ENCODE measurements around the gene PLSCR5.

Gene PLSCR5

GRCh38 chr3:146605106-146605505 is at the start of gene PLSCR5:
Gene PLSCR5, minus strand, starts transcription at chr3:146605346. Its CDS starts 134 bp downstream, at chr3:146605212.
- DNase-seq (ENCODE audit: low read depth): no peak

- no peak for DNase-seq (ENCODE audit: low read depth)
Observed at GRCh38 chr3:146653978-146654377, 48.8 kb upstream of the PLSCR5 start.

GRCh38 chr3:146650691-146651442 is 45.7 kb upstream of the PLSCR5 start:
- DNase-seq (ENCODE audit: low read depth): no peak

- DNase-seq (ENCODE audit: low read depth): no peak
Observed at GRCh38 chr3:146646261-146646660, 41.1 kb upstream of the PLSCR5 start.

GRCh38 chr3:146640955-146641867 is 36.1 kb upstream of the PLSCR5 start:
- DNase-seq (ENCODE audit: low read depth): no peak

- no peak for DNase-seq (ENCODE audit: low read depth)
Observed at GRCh38 chr3:146640361-146640760, 35.2 kb upstream of the PLSCR5 start.

GRCh38 chr3:146638718-146639117 is 33.6 kb upstream of the PLSCR5 start:
- no peak for DNase-seq (ENCODE audit: low read depth)

GRCh38 chr3:146637871-146638270 is 32.7 kb upstream of the PLSCR5 start:
- no peak for DNase-seq (ENCODE audit: low read depth)

- DNase-seq (ENCODE audit: low read depth): no peak
Observed at GRCh38 chr3:146636881-146637280, 31.7 kb upstream of the PLSCR5 start.

GRCh38 chr3:146634346-146634745 is 29.2 kb upstream of the PLSCR5 start:
- no peak for DNase-seq (ENCODE audit: low read depth)

- no peak for DNase-seq (ENCODE audit: low read depth)
Observed at GRCh38 chr3:146628671-146629070, 23.5 kb upstream of the PLSCR5 start.

GRCh38 chr3:146626403-146627122 is 21.4 kb upstream of the PLSCR5 start:
- DNase-seq (ENCODE audit: low read depth): no peak

GRCh38 chr3:146625186-146625775 is 20.1 kb upstream of the PLSCR5 start:
- DNase-seq (ENCODE audit: low read depth): no peak

- no peak for DNase-seq (ENCODE audit: low read depth)
Observed at GRCh38 chr3:146621723-146622122, 16.6 kb upstream of the PLSCR5 start.

- no peak for DNase-seq (ENCODE audit: low read depth)
Observed at GRCh38 chr3:146612015-146612414, 6.9 kb upstream of the PLSCR5 start.

- DNase-seq (ENCODE audit: low read depth): no peak
Observed at GRCh38 chr3:146611096-146611495, 6.0 kb upstream of the PLSCR5 start.

GRCh38 chr3:146598535-146598934 is 6.6 kb downstream of the PLSCR5 start:
- no peak for DNase-seq (ENCODE audit: low read depth)

GRCh38 chr3:146594843-146595482 is 10.2 kb downstream of the PLSCR5 start:
- DNase-seq (ENCODE audit: low read depth): no peak

- no peak for DNase-seq (ENCODE audit: low read depth)
Observed at GRCh38 chr3:146593776-146594175, 11.4 kb downstream of the PLSCR5 start.

- DNase-seq (ENCODE audit: low read depth): no peak
Observed at GRCh38 chr3:146590521-146590920, 14.6 kb downstream of the PLSCR5 start.

GRCh38 chr3:146589899-146590508 is 15.1 kb downstream of the PLSCR5 start:
- no peak for DNase-seq (ENCODE audit: low read depth)

Data from stimulated activated CD8-positive, alpha-beta memory T cell treated with anti-CD3 and anti-CD28 coated beads, Interleukin-15, amount 100 ng/mL, for 24 hours (primary cell).